Measurements from ENCODE around the gene ATAD3A. TPM values are rescaled to one million over a fixed set of nuclear protein-coding genes. Genes with fewer than 3 reads are reported as not detected.

ATAD3A gene
- total RNA-seq, 1 experiment from 2014 or later: 71.2 TPM

DNA sequence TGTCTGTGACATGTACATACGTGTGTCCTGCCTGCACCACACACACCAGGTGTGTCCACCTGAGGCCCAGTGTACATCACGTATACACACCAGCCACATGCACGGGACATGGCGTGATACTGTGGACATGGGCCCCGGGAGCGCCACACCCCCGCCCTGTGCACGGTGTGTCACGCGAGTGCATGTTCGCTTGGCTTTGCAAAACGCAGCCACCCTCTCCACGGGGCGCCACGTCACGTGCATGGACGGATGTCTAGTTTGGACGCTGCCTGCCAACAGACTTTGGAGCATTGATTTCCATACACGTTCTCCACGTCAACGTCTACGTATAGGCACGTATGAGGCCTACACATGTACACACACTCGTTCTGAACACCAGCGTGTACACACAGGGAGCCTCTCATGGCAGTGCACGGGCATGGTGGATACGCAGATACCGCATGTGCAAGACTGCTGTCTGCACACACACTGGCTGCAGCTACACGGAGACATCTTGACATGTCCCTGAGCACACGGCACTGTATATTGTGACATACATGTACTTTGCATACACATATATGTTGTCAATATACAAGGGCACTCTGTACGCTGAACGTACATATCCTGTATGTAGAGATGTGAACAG is 25.8 kb downstream of the ATAD3A start:
- H3K4me3 Mint-ChIP-seq: no peak overlapping the region
- no peak overlapping the region; the same call in 1 of the 2 replicates for H3K27ac Mint-ChIP-seq
- H3K36me3 Mint-ChIP-seq: peaks cover 8% of the 10 kb centered on the region; the same call in 1 of the 2 replicates
- ChIA-PET POLR2A (no interaction called here), CTCF (no interaction called here)
- H3K9me3 Mint-ChIP-seq: no peaks in the 10 kb centered on the region
- DNase-seq (ENCODE audit: low spot score): no peak
- H3K27me3 Mint-ChIP-seq (ENCODE audit: low read depth): no peaks in the 10 kb centered on the region
- ATAC-seq: no peak
- no peak for TF ChIP-seq MYBL2 (CRISPR knock-in tag; IDR thresholded peaks at IDR 0.05)
- TF ChIP-seq, protein P1, sequence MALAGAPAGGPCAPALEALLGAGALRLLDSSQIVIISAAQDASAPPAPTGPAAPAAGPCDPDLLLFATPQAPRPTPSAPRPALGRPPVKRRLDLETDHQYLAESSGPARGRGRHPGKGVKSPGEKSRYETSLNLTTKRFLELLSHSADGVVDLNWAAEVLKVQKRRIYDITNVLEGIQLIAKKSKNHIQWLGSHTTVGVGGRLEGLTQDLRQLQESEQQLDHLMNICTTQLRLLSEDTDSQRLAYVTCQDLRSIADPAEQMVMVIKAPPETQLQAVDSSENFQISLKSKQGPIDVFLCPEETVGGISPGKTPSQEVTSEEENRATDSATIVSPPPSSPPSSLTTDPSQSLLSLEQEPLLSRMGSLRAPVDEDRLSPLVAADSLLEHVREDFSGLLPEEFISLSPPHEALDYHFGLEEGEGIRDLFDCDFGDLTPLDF (CRISPR knock-in tag; IDR thresholded peaks at IDR 0.05): no peak
- no peak for TF ChIP-seq GABPB1 (CRISPR knock-in tag; IDR thresholded peaks at IDR 0.05)
- H3K4me1 Mint-ChIP-seq: peaks cover 3% of the 10 kb centered on the region; the same call in 1 of the 2 replicates

DNA sequence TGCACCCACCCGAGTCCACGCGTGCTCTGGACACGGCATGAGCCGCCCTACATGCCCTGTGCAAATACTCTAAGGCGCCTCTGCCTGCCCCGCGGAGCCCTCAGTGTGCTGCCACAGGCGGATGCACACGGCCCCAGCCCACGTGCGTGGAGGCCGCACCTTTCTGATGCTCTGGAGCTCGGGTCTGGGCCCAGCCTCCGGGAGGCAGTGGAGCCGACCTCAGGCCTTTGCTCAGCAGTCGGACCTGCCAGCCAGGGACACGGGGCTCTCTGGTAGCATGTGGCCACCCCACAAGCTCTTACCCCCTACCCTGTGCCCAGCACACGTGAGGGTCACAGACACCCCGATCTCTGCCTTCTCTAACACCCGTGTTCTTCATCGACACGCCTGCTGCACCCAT is 26.4 kb downstream of the ATAD3A start:
- no peaks in the 10 kb centered on the region for H3K9me3 Mint-ChIP-seq
- DNase-seq (ENCODE audit: low spot score) (no peak), ATAC-seq (no peak)
- POLR2A ChIA-PET: no interaction called here
- H3K27me3 Mint-ChIP-seq (ENCODE audit: low read depth): no peaks in the 10 kb centered on the region
- peaks cover 3% of the 10 kb centered on the region; the same call in 1 of the 2 replicates for H3K4me1 Mint-ChIP-seq
- CTCF ChIA-PET: no interaction called here
- H3K27ac Mint-ChIP-seq: no peak overlapping the region; the same call in 1 of the 2 replicates
- H3K36me3 Mint-ChIP-seq: peaks cover 10% of the 10 kb centered on the region; the same call in 1 of the 2 replicates
- peak overlapping the region; percentile 71 for H3K4me3 Mint-ChIP-seq
- TF ChIP-seq, protein P2, sequence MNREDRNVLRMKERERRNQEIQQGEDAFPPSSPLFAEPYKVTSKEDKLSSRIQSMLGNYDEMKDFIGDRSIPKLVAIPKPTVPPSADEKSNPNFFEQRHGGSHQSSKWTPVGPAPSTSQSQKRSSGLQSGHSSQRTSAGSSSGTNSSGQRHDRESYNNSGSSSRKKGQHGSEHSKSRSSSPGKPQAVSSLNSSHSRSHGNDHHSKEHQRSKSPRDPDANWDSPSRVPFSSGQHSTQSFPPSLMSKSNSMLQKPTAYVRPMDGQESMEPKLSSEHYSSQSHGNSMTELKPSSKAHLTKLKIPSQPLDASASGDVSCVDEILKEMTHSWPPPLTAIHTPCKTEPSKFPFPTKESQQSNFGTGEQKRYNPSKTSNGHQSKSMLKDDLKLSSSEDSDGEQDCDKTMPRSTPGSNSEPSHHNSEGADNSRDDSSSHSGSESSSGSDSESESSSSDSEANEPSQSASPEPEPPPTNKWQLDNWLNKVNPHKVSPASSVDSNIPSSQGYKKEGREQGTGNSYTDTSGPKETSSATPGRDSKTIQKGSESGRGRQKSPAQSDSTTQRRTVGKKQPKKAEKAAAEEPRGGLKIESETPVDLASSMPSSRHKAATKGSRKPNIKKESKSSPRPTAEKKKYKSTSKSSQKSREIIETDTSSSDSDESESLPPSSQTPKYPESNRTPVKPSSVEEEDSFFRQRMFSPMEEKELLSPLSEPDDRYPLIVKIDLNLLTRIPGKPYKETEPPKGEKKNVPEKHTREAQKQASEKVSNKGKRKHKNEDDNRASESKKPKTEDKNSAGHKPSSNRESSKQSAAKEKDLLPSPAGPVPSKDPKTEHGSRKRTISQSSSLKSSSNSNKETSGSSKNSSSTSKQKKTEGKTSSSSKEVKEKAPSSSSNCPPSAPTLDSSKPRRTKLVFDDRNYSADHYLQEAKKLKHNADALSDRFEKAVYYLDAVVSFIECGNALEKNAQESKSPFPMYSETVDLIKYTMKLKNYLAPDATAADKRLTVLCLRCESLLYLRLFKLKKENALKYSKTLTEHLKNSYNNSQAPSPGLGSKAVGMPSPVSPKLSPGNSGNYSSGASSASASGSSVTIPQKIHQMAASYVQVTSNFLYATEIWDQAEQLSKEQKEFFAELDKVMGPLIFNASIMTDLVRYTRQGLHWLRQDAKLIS (CRISPR knock-in tag; IDR thresholded peaks at IDR 0.05; ENCODE audit: borderline replicate concordance): no peak
- TF ChIP-seq, protein P3, sequence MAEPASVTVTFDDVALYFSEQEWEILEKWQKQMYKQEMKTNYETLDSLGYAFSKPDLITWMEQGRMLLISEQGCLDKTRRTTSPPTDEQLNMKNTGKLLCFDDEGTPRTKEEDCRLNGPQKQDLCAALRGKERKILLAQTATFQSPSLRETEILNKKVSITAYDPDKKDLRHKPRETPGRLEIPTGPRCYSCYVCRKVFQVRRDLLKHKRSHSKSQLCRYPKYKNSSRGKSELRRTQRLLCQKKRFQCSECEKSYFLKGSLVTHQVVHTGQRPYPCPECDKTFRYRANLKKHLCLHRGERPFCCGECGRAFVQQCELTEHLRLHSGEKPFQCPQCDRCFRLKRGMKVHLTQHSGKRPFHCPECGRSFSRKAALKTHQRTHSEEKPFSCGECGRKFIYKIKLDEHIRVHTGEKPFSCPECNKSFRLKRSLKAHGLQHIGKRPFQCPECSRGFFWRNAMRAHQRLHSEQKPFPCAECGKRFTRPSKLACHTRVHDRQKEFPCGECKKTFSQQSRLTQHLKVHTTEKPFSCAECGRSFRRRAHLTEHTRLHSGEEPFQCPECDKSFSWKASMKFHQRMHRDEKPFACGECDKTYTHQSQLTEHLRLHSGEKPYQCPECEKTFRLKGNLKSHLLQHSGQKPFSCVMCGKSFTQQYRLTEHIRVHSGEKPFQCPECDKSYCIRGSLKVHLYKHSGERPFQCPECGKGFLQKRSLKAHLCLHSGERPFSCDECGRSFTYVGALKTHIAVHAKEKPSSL (CRISPR knock-in tag; conservative IDR thresholded peaks at IDR 0.05): no peak
- TF ChIP-seq NFE2L1 (CRISPR knock-in tag; IDR thresholded peaks at IDR 0.05): no peak
- TF ChIP-seq CBFB (CRISPR knock-in tag; IDR thresholded peaks at IDR 0.05; ENCODE audit: low read depth): no peak
- TF ChIP-seq FOXJ3 (CRISPR knock-in tag; IDR thresholded peaks at IDR 0.05; ENCODE audit: borderline replicate concordance): no peak
- TF ChIP-seq, protein P4, sequence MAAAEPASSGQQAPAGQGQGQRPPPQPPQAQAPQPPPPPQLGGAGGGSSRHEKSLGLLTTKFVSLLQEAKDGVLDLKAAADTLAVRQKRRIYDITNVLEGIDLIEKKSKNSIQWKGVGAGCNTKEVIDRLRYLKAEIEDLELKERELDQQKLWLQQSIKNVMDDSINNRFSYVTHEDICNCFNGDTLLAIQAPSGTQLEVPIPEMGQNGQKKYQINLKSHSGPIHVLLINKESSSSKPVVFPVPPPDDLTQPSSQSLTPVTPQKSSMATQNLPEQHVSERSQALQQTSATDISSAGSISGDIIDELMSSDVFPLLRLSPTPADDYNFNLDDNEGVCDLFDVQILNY (CRISPR knock-in tag; IDR thresholded peaks at IDR 0.05): no peak
- TF ChIP-seq, protein P5, sequence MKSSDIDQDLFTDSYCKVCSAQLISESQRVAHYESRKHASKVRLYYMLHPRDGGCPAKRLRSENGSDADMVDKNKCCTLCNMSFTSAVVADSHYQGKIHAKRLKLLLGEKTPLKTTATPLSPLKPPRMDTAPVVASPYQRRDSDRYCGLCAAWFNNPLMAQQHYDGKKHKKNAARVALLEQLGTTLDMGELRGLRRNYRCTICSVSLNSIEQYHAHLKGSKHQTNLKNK (CRISPR knock-in tag; IDR thresholded peaks at IDR 0.05): no peak
- TF ChIP-seq, protein P6, sequence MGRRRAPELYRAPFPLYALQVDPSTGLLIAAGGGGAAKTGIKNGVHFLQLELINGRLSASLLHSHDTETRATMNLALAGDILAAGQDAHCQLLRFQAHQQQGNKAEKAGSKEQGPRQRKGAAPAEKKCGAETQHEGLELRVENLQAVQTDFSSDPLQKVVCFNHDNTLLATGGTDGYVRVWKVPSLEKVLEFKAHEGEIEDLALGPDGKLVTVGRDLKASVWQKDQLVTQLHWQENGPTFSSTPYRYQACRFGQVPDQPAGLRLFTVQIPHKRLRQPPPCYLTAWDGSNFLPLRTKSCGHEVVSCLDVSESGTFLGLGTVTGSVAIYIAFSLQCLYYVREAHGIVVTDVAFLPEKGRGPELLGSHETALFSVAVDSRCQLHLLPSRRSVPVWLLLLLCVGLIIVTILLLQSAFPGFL (CRISPR knock-in tag; IDR thresholded peaks at IDR 0.05; ENCODE audit: borderline replicate concordance): no peak
- no peak for TF ChIP-seq ZNF671 (CRISPR knock-in tag; IDR thresholded peaks at IDR 0.05)
- no peak for TF ChIP-seq SOX15 (CRISPR knock-in tag; IDR thresholded peaks at IDR 0.05)
- TF ChIP-seq MXD4 (CRISPR knock-in tag; IDR thresholded peaks at IDR 0.05; ENCODE audit: borderline replicate concordance): no peak
- TF ChIP-seq, protein P7, sequence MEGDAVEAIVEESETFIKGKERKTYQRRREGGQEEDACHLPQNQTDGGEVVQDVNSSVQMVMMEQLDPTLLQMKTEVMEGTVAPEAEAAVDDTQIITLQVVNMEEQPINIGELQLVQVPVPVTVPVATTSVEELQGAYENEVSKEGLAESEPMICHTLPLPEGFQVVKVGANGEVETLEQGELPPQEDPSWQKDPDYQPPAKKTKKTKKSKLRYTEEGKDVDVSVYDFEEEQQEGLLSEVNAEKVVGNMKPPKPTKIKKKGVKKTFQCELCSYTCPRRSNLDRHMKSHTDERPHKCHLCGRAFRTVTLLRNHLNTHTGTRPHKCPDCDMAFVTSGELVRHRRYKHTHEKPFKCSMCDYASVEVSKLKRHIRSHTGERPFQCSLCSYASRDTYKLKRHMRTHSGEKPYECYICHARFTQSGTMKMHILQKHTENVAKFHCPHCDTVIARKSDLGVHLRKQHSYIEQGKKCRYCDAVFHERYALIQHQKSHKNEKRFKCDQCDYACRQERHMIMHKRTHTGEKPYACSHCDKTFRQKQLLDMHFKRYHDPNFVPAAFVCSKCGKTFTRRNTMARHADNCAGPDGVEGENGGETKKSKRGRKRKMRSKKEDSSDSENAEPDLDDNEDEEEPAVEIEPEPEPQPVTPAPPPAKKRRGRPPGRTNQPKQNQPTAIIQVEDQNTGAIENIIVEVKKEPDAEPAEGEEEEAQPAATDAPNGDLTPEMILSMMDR (IDR thresholded peaks at IDR 0.05): no peak
- TF ChIP-seq KAT7 (CRISPR knock-in tag; IDR thresholded peaks at IDR 0.05; ENCODE audit: borderline replicate concordance): no peak
- TF ChIP-seq ZNF121 (CRISPR knock-in tag; IDR thresholded peaks at IDR 0.05): no peak
- TF ChIP-seq TEAD4 (CRISPR knock-in tag; IDR thresholded peaks at IDR 0.05): no peak
- TF ChIP-seq, protein P8, sequence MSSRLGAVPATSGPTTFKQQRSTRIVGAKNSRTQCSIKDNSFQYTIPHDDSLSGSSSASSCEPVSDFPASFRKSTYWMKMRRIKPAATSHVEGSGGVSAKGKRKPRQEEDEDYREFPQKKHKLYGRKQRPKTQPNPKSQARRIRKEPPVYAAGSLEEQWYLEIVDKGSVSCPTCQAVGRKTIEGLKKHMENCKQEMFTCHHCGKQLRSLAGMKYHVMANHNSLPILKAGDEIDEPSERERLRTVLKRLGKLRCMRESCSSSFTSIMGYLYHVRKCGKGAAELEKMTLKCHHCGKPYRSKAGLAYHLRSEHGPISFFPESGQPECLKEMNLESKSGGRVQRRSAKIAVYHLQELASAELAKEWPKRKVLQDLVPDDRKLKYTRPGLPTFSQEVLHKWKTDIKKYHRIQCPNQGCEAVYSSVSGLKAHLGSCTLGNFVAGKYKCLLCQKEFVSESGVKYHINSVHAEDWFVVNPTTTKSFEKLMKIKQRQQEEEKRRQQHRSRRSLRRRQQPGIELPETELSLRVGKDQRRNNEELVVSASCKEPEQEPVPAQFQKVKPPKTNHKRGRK (CRISPR knock-in tag; IDR thresholded peaks at IDR 0.05; ENCODE audit: borderline replicate concordance): no peak
- no peak for TF ChIP-seq ETV6 (CRISPR knock-in tag; IDR thresholded peaks at IDR 0.05)
